GM06990 (cell line): Measurements from ENCODE around the gene MAPKBP1.

Experiments
- DNase-seq: peaks from one replicate; pipeline ENCODE4 v3.0.0-alpha.2; 2011; ENCODE audit not compliant: insufficient read length; ENCODE audit errors: extremely low read depth
- H3K27me3 ChIP-seq: replicated peaks from 2 replicates; pipeline ENCODE4 v1.6.0; 2011; ENCODE audit warnings: low read length; ENCODE audit not compliant: control insufficient read depth, insufficient read depth
- H3K36me3 ChIP-seq: 2 replicates; pipeline ENCODE4 v1.5.1; 2011; ENCODE audit warnings: low read length; ENCODE audit not compliant: control insufficient read depth, insufficient read depth
- H3K4me3 ChIP-seq: replicated peaks from 2 replicates; pipeline ENCODE4 v1.5.1; 2011; ENCODE audit warnings: low read depth, mild to moderate bottlenecking, control low read depth, low read length
- TF ChIP-seq, protein P1 (sequence below): IDR thresholded peaks from 2 replicates; pipeline ENCODE4 v1.5.1; 2011; ENCODE audit warnings: low read length, control low read depth, mild to moderate bottlenecking, inconsistent platforms; ENCODE audit not compliant: insufficient read depth, poor library complexity, severe bottlenecking

The MAPKBP1 gene

DNA sequence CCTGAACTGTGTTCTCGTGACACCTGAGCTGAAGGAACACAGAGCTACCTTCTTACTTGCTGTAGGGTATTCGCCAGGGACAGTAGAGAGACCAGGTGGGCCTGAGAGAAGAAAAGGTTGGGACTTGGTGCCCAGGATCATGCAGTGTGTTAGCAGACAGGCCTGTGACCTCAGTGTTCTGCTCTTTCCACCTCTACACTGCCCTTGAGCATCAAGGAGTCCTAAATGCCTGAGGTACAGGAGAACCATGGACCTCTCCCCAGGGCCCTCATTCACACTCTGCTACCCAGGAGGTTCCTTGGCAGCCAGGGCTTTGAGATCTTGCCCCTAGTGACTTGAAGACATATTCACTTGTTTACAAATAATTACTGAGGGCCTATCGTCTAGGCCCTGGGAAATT, 31.4 kb downstream of the MAPKBP1 start:
- no peak for DNase-seq
- TF ChIP-seq, protein P1, sequence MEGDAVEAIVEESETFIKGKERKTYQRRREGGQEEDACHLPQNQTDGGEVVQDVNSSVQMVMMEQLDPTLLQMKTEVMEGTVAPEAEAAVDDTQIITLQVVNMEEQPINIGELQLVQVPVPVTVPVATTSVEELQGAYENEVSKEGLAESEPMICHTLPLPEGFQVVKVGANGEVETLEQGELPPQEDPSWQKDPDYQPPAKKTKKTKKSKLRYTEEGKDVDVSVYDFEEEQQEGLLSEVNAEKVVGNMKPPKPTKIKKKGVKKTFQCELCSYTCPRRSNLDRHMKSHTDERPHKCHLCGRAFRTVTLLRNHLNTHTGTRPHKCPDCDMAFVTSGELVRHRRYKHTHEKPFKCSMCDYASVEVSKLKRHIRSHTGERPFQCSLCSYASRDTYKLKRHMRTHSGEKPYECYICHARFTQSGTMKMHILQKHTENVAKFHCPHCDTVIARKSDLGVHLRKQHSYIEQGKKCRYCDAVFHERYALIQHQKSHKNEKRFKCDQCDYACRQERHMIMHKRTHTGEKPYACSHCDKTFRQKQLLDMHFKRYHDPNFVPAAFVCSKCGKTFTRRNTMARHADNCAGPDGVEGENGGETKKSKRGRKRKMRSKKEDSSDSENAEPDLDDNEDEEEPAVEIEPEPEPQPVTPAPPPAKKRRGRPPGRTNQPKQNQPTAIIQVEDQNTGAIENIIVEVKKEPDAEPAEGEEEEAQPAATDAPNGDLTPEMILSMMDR = no peak
- H3K36me3 ChIP-seq = peaks cover 2% of the 10 kb centered on the region
- H3K4me3 ChIP-seq = no peak overlapping the region
- H3K27me3 ChIP-seq = no peaks in the 10 kb centered on the region

DNA sequence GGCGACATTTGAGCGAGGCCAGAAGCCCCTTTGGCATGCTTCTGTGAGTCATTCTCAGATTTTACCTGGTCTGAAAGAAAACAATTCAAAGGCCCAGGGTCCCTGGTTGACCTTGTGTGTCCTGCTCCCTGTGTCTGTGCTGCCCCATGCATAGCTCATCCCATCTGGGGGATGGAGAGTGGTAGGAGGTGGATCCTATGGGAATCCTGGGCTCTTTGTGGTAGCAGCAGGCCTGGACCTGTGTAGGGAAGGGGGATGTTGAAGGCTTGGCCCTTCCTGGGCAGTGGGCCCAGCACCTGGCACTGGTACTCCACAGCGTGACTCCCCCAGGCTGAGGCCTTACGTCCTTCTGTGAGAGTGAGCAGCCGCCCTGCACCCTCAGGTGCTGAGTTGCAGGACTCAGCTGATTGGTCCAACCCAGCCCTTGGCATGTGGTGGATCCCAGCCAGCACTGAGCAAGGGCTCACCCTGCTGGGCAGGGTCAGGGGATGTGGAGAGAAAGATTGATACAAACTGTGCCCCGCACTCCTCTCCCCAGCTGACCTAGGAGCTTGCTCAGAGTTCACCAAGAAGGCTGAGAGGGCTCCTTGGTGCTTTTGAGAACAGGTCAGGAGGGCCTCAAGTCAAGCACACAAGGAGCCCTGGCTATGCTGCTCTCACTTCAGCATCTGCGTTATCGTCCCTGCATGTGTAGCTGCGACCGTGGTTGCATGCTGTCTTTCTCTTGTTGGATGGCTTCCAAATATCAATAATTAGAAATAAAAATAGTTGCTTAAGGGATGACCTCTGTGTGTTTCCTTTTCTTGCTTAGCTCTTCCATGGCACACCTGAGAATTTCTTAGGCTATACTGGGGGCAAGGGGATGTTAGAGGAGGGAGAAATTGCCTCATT, 32.3 kb downstream of the MAPKBP1 start:
- DNase-seq = no peak

DNA sequence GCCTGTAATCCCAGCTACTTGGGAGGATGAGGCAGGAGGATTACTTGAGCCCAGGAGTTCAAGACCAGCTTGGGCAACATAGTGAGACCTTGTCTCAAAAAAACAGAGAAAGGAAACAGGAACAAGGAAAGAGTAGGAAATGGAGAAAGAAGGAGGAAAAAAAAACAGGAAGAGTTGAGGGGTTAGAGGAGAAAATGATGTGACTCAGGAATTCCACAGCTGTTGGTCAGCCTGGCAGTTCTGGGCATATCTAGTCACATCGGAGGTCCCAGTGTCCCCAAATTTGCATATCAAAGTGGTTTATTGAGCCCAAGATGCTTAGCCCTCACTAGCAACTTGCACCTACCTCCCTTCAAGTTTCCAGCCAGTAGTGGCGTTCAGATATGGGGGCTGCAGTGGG, 34.8 kb downstream of the MAPKBP1 start:
- H3K4me3 ChIP-seq = no peak overlapping the region
- no peak for DNase-seq
- H3K36me3 ChIP-seq = peaks cover under 1% of the 10 kb centered on the region
- TF ChIP-seq, protein P1 = no peak
- no peaks in the 10 kb centered on the region for H3K27me3 ChIP-seq

More for the DNA sequence above, 32.3 kb downstream of the MAPKBP1 start:
- TF ChIP-seq, protein P1 = no peak
- Histone ChIP-seq H3K4me3 (no peak overlapping the region), H3K27me3 (no peaks in the 10 kb centered on the region), H3K36me3 (no peaks in the 10 kb centered on the region; the same call in 1 of the 2 replicates)

DNA sequence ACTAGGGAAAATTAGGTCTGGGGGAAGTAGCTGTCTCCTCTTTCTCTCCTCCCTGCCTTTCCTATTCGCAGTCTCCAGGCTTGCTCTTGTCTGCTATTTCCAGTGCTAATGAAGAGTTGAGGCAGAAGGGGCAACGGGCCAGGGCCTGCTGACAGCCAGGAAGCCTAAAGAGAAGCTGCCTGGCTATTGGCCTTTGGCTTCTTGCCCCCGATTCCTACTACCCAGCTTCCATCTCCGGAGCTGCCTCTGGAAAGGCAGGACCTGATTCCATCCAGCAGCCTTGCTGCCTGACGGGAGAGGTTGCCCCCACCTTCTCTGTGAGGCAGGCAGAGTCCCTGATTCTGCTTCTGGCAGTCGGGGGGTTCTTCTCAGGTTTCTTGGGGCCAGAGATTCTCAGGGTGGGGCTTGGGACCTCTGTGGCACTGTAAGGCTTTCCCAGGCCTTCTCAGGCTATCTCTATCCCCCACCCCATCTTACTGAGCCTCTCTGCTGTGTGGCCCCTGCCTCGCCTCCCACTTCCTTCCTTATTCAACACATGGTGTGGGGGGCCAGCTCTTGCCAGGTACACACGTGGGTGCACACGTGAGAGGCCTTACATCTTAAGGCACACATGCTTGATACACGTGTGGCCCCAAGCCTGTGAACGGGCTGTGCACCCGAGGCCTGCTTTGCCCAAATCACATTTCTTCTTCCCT, 35.4 kb downstream of the MAPKBP1 start:
- TF ChIP-seq, protein P1 = no peak
- Histone ChIP-seq H3K4me3 (no peak overlapping the region), H3K36me3 (peaks cover 3% of the 10 kb centered on the region), H3K27me3 (no peaks in the 10 kb centered on the region)
- DNase-seq = no peak

DNA sequence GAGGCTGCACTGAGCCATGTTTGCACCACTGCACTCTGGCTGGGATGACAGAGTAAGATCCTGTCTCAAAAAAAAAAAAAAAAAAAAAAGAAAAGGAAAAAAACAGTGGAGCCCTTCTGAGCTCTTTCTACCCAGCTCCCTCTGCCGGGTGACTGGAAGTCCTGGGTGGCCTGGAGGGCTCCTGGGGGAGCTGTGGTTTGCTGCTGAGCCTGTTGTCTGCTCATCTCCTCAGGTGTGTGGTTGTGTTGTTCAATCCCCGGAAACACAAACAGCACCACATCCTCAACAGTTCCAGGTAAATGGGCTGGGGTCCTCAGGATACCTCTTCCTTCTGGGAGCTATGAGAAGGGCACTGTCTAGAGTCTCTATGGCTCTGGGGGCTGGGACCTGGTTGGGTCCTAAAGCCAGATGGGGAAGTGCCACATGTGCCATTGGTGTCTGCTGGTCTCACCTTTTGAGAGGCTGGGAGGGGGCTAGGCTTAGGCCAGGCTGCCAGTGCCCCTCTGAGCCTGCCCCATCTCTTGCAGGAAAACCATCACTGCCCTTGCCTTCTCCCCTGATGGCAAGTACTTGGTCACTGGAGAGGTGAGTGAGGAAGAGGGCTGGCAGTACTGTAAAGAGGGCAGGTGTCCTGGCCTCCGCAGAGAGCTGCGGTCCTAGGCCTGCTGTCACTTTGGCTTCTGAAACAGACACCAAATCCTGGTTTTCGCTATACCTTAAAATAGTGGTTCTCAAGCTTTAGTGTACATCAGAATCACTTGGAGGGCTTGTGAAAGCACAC, 36.6 kb downstream of the MAPKBP1 start:
- Histone ChIP-seq H3K36me3 (peaks cover 5% of the 10 kb centered on the region), H3K27me3 (no peaks in the 10 kb centered on the region), H3K4me3 (no peak overlapping the region)
- DNase-seq = no peak
- TF ChIP-seq, protein P1 = peak; percentile 2
